SK-N-SH treated with all-trans-retinoic acid at 6 μM for 48 hours (cell line): ENCODE data around the gene TACC3.

Experiments
- ATAC-seq: fragments of 200-7000 bp; cut with Tn5 transposase; 3 replicates; pipeline ENCODE4 v1.9.1; 2020; ENCODE audit warnings: mild to moderate bottlenecking, moderate library complexity
- BACH2 ChIP-seq: fragments of 250-450 bp; sonication (Bioruptor Pico); IDR thresholded peaks from 2 replicates; pipeline ENCODE4 v1.9.0; 2021; ENCODE audit warnings: mild to moderate bottlenecking, borderline replicate concordance
- CSDC2 ChIP-seq: fragments of 250-450 bp; sonication (Bioruptor Pico); IDR thresholded peaks from 2 replicates; pipeline ENCODE4 v1.5.0; 2020; ENCODE audit warnings: mild to moderate bottlenecking, moderate library complexity
- CSRNP3 ChIP-seq: fragments of 250-450 bp; sonication (Bioruptor Pico); IDR thresholded peaks from 2 replicates; pipeline ENCODE4 v1.5.1; 2021; ENCODE audit warnings: mild to moderate bottlenecking, moderate library complexity
- ESRRG ChIP-seq: fragments of 250-450 bp; sonication (Bioruptor Pico); IDR thresholded peaks from 2 replicates; pipeline ENCODE4 v1.6.1; 2021; ENCODE audit warnings: mild to moderate bottlenecking
- GLIS3 ChIP-seq: fragments of 250-450 bp; sonication (Bioruptor Pico); IDR thresholded peaks from 2 replicates; pipeline ENCODE4 v1.5.0; 2020; ENCODE audit warnings: mild to moderate bottlenecking, moderate library complexity
- ISL1 ChIP-seq: fragments of 250-450 bp; sonication (Bioruptor Pico); IDR thresholded peaks from 2 replicates; pipeline ENCODE4 v2.1.2; 2022; ENCODE audit warnings: mild to moderate bottlenecking, moderate library complexity
- OSR1 ChIP-seq: fragments of 250-450 bp; sonication (Bioruptor Pico); IDR thresholded peaks from 2 replicates; pipeline ENCODE4 v1.8.0; 2022; ENCODE audit warnings: moderate library complexity, mild to moderate bottlenecking, inconsistent platforms
- POU6F1 ChIP-seq: fragments of 250-450 bp; sonication (Bioruptor Pico); IDR thresholded peaks from 2 replicates; pipeline ENCODE4 v1.8.0; 2021; ENCODE audit warnings: low read depth, mild to moderate bottlenecking, moderate library complexity, borderline replicate concordance
- PPARA ChIP-seq: fragments of 250-450 bp; sonication (Bioruptor Pico); IDR thresholded peaks from 2 replicates; pipeline ENCODE4 v1.5.0; 2020; ENCODE audit warnings: mild to moderate bottlenecking, borderline replicate concordance
- RARB ChIP-seq: fragments of 250-450 bp; sonication (Bioruptor Pico); IDR thresholded peaks from 2 replicates; pipeline ENCODE4 v1.8.0; 2021; ENCODE audit warnings: mild to moderate bottlenecking, moderate library complexity
- TCF4 ChIP-seq: fragments of 250-450 bp; sonication (Bioruptor Pico); IDR thresholded peaks from 2 replicates; pipeline ENCODE4 v1.8.0; 2021; ENCODE audit warnings: mild to moderate bottlenecking, moderate library complexity, borderline replicate concordance
- TOX ChIP-seq: fragments of 250-450 bp; sonication (Bioruptor Pico); IDR thresholded peaks from 2 replicates; pipeline ENCODE4 v1.8.0; 2021; ENCODE audit warnings: mild to moderate bottlenecking, moderate library complexity, borderline replicate concordance
- ZC3H10 ChIP-seq: fragments of 250-450 bp; sonication (Bioruptor Pico); IDR thresholded peaks from 2 replicates; pipeline ENCODE4 v1.5.1; 2021; ENCODE audit warnings: mild to moderate bottlenecking, moderate library complexity
- ZFP3 ChIP-seq: fragments of 250-450 bp; sonication (Bioruptor Pico); IDR thresholded peaks from 2 replicates; pipeline ENCODE4 v1.5.0; 2020; ENCODE audit warnings: mild to moderate bottlenecking, moderate library complexity
- ZFP30 ChIP-seq: fragments of 450-650 bp; formaldehyde crosslinking; IDR thresholded peaks from 2 replicates; pipeline ENCODE4 v1.5.0; 2022; ENCODE audit warnings: mild to moderate bottlenecking, moderate library complexity
- ZNF565 ChIP-seq: fragments of 450-650 bp; formaldehyde crosslinking; conservative IDR thresholded peaks from 2 replicates; pipeline ENCODE4 v1.5.0; 2020; ENCODE audit warnings: low read depth, mild to moderate bottlenecking, moderate library complexity
- ZNF70 ChIP-seq: fragments of 450-650 bp; formaldehyde crosslinking; IDR thresholded peaks from 2 replicates; pipeline ENCODE4 v1.5.0; 2020; ENCODE audit warnings: mild to moderate bottlenecking, moderate library complexity
- ZNF8 ChIP-seq: fragments of 450-650 bp; formaldehyde crosslinking; IDR thresholded peaks from 2 replicates; pipeline ENCODE4 v1.5.0; 2020; ENCODE audit warnings: mild to moderate bottlenecking, moderate library complexity
- TF ChIP-seq, protein P1 (sequence below): fragments of 250-450 bp; sonication (Bioruptor Pico); IDR thresholded peaks from 2 replicates; pipeline ENCODE4 v1.5.1; 2020; ENCODE audit warnings: low read depth, mild to moderate bottlenecking, moderate library complexity
- TF ChIP-seq, protein P2 (sequence below): fragments of 250-450 bp; sonication (Bioruptor Pico); IDR thresholded peaks from 2 replicates; pipeline ENCODE4 v1.8.0; 2020; ENCODE audit warnings: mild to moderate bottlenecking, moderate library complexity, borderline replicate concordance
- TF ChIP-seq, protein P3 (sequence below): fragments of 250-450 bp; sonication (Bioruptor Pico); IDR thresholded peaks from 2 replicates; pipeline ENCODE4 v1.5.0; 2020; ENCODE audit warnings: mild to moderate bottlenecking, moderate library complexity

Gene TACC3

GRCh38 chr4:1792158-1792831 is 71.0 kb downstream of the TACC3 start:
- TF ChIP-seq ZFP3 (CRISPR knock-in tag), result no peak
- no peak for TF ChIP-seq POU6F1
- no peak for TF ChIP-seq OSR1 (CRISPR knock-in tag)
- no peak for TF ChIP-seq BACH2 (CRISPR knock-in tag)
- TF ChIP-seq, protein P1, sequence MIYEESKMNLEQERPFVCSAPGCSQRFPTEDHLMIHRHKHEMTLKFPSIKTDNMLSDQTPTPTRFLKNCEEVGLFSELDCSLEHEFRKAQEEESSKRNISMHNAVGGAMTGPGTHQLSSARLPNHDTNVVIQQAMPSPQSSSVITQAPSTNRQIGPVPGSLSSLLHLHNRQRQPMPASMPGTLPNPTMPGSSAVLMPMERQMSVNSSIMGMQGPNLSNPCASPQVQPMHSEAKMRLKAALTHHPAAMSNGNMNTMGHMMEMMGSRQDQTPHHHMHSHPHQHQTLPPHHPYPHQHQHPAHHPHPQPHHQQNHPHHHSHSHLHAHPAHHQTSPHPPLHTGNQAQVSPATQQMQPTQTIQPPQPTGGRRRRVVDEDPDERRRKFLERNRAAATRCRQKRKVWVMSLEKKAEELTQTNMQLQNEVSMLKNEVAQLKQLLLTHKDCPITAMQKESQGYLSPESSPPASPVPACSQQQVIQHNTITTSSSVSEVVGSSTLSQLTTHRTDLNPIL (CRISPR knock-in tag), result no peak
- no peak for TF ChIP-seq TCF4 (CRISPR knock-in tag)
- TF ChIP-seq, protein P2, sequence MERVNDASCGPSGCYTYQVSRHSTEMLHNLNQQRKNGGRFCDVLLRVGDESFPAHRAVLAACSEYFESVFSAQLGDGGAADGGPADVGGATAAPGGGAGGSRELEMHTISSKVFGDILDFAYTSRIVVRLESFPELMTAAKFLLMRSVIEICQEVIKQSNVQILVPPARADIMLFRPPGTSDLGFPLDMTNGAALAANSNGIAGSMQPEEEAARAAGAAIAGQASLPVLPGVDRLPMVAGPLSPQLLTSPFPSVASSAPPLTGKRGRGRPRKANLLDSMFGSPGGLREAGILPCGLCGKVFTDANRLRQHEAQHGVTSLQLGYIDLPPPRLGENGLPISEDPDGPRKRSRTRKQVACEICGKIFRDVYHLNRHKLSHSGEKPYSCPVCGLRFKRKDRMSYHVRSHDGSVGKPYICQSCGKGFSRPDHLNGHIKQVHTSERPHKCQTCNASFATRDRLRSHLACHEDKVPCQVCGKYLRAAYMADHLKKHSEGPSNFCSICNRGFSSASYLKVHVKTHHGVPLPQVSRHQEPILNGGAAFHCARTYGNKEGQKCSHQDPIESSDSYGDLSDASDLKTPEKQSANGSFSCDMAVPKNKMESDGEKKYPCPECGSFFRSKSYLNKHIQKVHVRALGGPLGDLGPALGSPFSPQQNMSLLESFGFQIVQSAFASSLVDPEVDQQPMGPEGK (CRISPR knock-in tag), result no peak
- no peak for TF ChIP-seq PPARA (CRISPR knock-in tag)
- no peak for TF ChIP-seq ZNF565 (CRISPR knock-in tag)
- TF ChIP-seq, protein P3, sequence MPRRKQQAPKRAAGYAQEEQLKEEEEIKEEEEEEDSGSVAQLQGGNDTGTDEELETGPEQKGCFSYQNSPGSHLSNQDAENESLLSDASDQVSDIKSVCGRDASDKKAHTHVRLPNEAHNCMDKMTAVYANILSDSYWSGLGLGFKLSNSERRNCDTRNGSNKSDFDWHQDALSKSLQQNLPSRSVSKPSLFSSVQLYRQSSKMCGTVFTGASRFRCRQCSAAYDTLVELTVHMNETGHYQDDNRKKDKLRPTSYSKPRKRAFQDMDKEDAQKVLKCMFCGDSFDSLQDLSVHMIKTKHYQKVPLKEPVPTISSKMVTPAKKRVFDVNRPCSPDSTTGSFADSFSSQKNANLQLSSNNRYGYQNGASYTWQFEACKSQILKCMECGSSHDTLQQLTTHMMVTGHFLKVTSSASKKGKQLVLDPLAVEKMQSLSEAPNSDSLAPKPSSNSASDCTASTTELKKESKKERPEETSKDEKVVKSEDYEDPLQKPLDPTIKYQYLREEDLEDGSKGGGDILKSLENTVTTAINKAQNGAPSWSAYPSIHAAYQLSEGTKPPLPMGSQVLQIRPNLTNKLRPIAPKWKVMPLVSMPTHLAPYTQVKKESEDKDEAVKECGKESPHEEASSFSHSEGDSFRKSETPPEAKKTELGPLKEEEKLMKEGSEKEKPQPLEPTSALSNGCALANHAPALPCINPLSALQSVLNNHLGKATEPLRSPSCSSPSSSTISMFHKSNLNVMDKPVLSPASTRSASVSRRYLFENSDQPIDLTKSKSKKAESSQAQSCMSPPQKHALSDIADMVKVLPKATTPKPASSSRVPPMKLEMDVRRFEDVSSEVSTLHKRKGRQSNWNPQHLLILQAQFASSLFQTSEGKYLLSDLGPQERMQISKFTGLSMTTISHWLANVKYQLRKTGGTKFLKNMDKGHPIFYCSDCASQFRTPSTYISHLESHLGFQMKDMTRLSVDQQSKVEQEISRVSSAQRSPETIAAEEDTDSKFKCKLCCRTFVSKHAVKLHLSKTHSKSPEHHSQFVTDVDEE, result no peak
- no peak for TF ChIP-seq ISL1 (CRISPR knock-in tag)
- no peak for TF ChIP-seq RARB (CRISPR knock-in tag)
- no peak for TF ChIP-seq ZNF70 (CRISPR knock-in tag)
- TF ChIP-seq TOX, result no peak
- no peak for TF ChIP-seq ZFP30 (CRISPR knock-in tag)
- TF ChIP-seq CSRNP3 (CRISPR knock-in tag), result no peak
- no peak for TF ChIP-seq ESRRG (CRISPR knock-in tag)
- TF ChIP-seq ZNF8 (CRISPR knock-in tag), result no peak
- no peak; the same call in 1 of the 3 replicates for ATAC-seq

- ATAC-seq, result peak; percentile 22
- no peak for TF ChIP-seq ZNF565 (CRISPR knock-in tag)
These were observed 71.6 kb downstream of the TACC3 start, which contains the start of gene FGFR3 for GRCh38 chr4:1792832-1793495. TSS of gene FGFR3 (plus strand) at chr4:1793293. CDS start at chr4:1793935, 642 bp downstream.

- TF ChIP-seq ZNF8 (CRISPR knock-in tag) (no peak), CSDC2 (no peak), ZC3H10 (CRISPR knock-in tag) (no peak), GLIS3 (no peak), ZFP30 (CRISPR knock-in tag) (no peak), POU6F1 (no peak), OSR1 (CRISPR knock-in tag) (no peak), ZFP3 (CRISPR knock-in tag) (no peak)
- TF ChIP-seq, protein P1 (CRISPR knock-in tag), result no peak
- TF ChIP-seq, all 23 proteins: peak for 0
- ATAC-seq, result no peak; the same call in 2 of the 3 replicates
These were observed 72.1 kb downstream of the TACC3 start for GRCh38 chr4:1793496-1793840.
